Islet of Langerhans (tissue), 1 donor: ENCODE measurements around the gene CEP70.
"Not testable (repeated sequence)": the region's sequence is repeated elsewhere in the genome, so short reads cannot be mapped to it uniquely, and the experiment has no call there.

ENCODE experiments used
- FAIRE-seq: peaks from one replicate; lab custom pipeline; 2011; peaks lifted over from hg19 to GRCh38; lab: Jason Lieb, UNC

CEP70 gene

GRCh38 chr3:138588445-138588844 is 5.6 kb downstream of the CEP70 start:
- no peak for FAIRE-seq

DNA sequence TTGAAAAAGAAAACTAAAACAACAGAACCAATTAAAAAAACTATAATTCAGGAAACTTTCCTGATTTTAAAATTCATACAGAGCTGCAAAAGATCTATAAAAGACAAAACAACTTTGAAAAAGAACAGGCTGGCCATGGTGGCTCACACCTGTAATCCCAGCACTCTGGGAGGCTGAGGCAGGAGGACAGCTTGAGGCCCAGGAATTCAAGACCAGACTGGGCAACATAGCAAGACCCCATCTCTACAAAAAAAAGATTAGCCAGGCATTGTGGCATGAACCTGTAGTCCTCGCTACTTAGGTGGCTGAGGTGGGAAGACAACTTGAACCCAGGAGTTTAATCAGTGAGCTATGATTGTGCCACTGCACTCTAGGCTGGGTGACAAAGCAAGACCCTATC is 6.7 kb downstream of the CEP70 start:
- no peak for FAIRE-seq

DNA sequence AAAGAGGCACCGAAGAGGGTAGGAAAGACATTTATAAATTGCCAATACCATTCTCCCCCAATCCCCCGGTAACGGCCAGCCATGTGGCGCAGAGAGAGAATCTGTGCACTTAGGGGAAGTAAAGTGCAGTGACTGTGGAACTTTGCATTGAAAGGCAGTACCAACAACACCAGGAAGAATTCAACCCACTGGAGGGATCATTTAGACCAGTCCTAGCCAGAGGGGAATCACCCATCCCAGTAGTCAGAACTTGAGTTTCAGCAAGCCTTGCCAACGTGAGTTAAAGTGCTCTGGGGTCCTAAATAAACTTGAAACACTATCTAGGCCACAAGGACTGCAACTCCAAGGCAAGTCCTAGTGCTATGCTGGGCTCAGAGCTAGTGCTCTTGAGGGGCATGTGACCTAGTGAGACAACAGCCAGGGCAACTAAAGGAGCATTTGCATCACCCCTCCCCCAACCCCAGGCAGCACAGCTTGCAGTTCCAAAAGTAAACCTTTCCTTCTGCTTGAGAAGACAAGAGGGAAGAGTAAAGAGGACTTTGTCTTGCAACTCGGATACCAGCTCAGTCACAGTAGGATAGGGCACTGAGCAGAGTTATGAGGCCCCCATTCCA is 15.0 kb downstream of the CEP70 start:
- no peak for FAIRE-seq

- FAIRE-seq: no peak
These were observed 15.9 kb downstream of the CEP70 start for GRCh38 chr3:138578141-138578540.

- FAIRE-seq: no peak
These were observed 20.9 kb downstream of the CEP70 start for GRCh38 chr3:138573138-138573537.

DNA sequence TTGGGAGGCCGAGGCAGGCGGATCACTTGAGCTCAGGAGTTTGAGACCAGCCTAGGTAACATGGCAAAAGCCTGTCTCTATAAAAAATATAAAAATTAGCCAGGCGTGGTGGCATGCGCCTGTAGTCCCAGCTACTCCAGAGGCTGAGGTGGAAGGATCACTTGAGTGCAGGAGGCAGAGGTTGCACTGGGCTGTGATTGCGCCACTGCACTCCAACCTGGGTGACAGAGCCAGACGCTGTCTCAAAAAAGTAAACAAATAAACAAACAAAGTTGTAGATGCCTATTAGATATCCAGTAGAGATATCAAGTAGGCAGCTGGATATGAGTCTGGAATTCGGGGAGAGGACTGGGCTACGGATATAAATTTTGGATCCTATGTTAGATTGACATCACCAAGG is 24.4 kb downstream of the CEP70 start:
- FAIRE-seq: not testable (repeated sequence)

GRCh38 chr3:138569090-138569489 is 25.0 kb downstream of the CEP70 start:
- FAIRE-seq: no peak

DNA sequence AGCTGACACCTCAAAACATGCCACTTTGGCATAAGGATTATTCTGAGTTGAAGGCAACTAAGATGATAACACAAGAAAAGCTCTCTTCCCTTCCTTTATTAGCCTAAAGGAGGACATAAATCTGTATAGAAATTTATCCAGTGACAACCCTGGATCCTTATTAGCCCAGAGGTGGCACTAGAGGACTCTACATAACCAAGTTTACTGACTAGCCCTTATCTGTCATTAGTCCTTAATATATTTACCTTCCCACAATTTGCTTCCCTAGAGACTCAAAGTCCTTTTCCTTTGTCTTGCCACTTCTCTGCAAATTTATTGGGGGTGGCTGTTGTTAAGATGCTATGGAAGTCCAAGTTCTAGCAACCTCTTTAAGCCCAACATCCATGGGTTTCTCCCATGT is 26.7 kb downstream of the CEP70 start:
- FAIRE-seq: no peak

GRCh38 chr3:138566293-138566692 is 27.8 kb downstream of the CEP70 start:
- not testable (repeated sequence) for FAIRE-seq

DNA sequence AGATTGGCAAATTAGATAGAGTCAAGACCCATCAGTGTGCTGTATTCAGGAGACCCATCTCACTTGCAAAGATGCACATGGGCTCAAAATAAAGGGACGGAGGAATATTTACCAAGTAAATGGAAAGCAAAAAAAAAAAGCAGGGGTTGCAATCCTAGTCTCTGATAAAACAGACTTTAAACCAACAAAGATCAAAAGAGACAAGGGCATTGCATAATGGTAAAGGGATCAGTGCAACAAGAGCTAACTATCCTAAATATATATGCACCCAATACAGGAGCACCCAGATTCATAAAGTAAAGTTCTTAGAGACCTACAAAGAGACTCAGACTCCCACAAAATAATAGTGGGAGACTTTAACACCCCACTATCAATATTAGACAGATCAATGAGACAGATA is 31.2 kb downstream of the CEP70 start:
- not testable (repeated sequence) for FAIRE-seq

DNA sequence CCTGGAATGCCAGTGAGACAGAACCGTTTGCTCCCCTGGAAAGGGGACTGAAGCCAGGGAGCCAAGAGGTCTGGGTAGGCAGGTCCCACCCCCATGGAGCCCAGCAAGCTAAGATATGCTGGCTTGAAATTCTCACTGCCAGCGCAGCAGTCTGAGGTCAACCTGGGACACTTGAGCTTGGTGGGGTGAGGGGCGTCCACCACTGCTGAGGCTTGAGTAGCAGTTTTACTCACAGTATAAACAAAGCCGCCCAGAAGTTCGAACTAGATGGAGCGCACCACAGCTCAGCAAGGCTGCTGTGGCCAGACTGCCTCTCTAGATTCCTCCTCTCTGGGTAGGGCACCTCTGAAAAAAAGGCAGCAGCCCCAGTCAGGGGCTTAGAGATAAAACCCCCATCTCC is 33.6 kb downstream of the CEP70 start:
- no peak for FAIRE-seq

DNA sequence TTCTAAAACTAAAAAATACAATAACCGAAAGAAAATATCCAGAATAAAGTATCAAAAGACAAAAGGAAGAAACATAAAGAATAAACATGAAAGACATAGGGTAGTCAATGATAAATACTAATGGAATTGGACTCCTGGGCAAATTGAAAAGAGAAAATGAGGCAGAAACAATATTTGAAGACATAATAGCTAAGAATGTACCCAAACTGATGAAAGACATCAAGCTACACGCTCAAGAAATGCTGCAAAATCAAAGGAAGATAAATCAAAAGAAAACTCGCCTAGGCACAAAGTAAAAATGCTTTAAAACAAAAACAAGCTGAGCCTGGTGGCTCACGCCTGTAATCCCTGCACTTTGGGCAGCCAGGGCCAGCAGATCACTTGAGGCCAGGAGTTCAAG is 34.9 kb downstream of the CEP70 start:
- FAIRE-seq: no peak

- FAIRE-seq: not testable (repeated sequence)
These were observed 39.3 kb downstream of the CEP70 start for GRCh38 chr3:138554775-138555174.

- not testable (repeated sequence) for FAIRE-seq
These were observed 43.1 kb downstream of the CEP70 start for GRCh38 chr3:138550958-138551357.

GRCh38 chr3:138549179-138549977 is 44.7 kb downstream of the CEP70 start:
- FAIRE-seq: no peak

DNA sequence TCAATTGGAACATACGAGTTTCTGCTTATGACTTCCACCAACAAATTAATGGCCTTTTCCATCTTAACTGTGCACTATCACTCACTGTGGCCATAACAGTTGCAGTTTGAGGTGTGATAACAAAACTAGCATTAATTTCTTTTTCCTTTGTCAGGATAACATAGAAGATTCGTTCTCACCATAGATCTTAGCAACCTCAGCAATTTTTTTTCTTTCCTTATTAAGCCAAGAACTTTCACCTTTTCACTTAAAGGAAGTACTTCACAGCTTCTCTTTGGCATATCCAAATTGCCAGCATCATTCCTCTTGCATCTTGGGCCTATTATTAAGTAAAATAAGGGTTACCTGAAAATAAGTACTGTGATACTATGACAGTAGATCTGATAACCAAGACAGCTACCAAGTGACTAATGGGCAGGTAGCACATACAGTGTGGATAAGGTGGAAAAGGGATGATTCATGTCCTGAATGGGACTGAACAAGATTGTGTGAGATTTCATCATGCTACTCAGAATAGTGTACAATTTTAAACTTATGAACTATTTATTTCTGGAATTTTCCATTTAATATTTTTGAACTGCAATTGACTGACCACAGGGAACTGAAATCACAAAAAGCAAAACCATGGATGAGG is 46.6 kb downstream of the CEP70 start:
- FAIRE-seq: no peak

GRCh38 chr3:138544546-138544945 is 49.5 kb downstream of the CEP70 start:
- FAIRE-seq: no peak

- no peak for FAIRE-seq
These were observed 51.1 kb downstream of the CEP70 start for GRCh38 chr3:138542977-138543376.

GRCh38 chr3:138539352-138539751 is 54.7 kb downstream of the CEP70 start:
- FAIRE-seq: no peak

GRCh38 chr3:138521445-138521844 is 72.6 kb downstream of the CEP70 start:
- FAIRE-seq: not testable (repeated sequence)

GRCh38 chr3:138513090-138513843 is 80.8 kb downstream of the CEP70 start:
- no peak for FAIRE-seq

DNA sequence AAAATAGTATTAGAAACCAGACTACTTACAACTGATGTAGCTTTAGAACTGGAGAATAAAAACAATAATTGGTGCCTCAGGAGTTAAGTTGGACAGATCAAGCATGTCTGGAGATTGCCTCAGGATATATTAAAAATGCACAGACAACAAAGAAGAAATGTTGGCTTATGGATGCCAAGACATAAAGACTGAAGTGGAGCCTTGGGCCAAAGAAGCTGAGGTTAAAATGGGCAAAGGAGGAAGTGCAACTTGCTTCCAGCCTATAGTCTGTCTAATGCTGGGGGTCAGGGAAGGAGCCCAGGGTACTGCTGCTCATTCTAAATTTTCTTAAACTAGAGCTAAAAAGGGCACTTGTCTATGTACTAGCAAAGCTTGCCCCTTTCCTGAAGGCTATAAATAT is 82.1 kb downstream of the CEP70 start:
- FAIRE-seq: no peak

GRCh38 chr3:138509586-138509985 is 84.5 kb downstream of the CEP70 start:
- FAIRE-seq: no peak
